Fibroblast of mammary gland (primary cell): ENCODE measurements around the gene SCAI.
"Not testable (repeated sequence)": the region's sequence is repeated elsewhere in the genome, so short reads cannot be mapped to it uniquely, and the experiment has no call there.

ENCODE experiments used
- DNase-seq: peaks from one replicate; pipeline ENCODE4 v3.0.0-alpha.2; 2010; ENCODE audit warnings: low read depth
- H3K4me3 ChIP-seq: 2 replicates; pipeline ENCODE4 v1.5.1; 2011; ENCODE audit warnings: low read depth, mild to moderate bottlenecking, low read length, moderate library complexity; ENCODE audit not compliant: control insufficient read depth
- TF ChIP-seq, protein P1 (sequence below): conservative IDR thresholded peaks from 2 replicates; pipeline ENCODE4 v1.5.1; 2011; ENCODE audit warnings: low read depth, low read length, inconsistent platforms; ENCODE audit not compliant: control insufficient read depth, insufficient read depth

SCAI gene

DNA sequence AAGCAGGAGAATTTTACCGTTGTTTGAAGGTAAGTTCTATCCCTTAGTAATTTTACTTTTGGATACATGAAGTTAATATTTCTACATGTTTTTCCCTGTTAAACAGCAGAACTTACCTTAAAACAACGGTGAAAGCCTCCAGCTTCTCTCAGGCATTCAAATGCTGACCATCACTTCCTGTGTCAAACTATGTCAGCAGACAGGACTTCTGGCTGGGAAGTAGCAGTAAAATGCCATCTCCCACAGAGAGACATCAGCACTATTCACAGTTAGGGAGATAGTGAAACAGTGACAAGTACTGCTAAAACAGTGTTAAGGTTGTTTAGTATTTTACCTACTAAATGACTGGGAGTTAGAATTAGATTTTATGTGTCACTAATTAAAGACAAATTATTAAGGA is 168.2 kb downstream of the SCAI start:
- TF ChIP-seq, protein P1, sequence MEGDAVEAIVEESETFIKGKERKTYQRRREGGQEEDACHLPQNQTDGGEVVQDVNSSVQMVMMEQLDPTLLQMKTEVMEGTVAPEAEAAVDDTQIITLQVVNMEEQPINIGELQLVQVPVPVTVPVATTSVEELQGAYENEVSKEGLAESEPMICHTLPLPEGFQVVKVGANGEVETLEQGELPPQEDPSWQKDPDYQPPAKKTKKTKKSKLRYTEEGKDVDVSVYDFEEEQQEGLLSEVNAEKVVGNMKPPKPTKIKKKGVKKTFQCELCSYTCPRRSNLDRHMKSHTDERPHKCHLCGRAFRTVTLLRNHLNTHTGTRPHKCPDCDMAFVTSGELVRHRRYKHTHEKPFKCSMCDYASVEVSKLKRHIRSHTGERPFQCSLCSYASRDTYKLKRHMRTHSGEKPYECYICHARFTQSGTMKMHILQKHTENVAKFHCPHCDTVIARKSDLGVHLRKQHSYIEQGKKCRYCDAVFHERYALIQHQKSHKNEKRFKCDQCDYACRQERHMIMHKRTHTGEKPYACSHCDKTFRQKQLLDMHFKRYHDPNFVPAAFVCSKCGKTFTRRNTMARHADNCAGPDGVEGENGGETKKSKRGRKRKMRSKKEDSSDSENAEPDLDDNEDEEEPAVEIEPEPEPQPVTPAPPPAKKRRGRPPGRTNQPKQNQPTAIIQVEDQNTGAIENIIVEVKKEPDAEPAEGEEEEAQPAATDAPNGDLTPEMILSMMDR: no peak
- DNase-seq: no peak
- no peak overlapping the region for H3K4me3 ChIP-seq

DNA sequence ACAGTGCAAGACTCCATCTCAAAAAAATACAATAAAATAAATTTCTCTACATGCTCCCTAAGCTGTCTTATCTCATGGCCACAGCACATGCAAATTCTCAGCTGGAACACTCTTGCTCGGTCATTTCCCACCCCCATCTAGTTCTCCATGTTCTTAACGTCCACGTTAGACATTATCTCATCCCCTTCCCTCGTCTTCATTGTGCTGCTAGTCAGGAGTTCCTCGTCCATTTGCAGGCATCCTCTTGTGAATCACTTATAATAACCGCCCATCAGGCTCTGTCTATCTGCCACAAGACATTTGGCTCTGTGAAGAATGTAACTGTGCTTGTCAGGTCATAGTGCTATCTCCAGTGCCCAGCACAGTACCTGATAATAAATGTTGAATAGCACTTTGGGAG is 169.5 kb downstream of the SCAI start:
- no peak overlapping the region for H3K4me3 ChIP-seq
- no peak for DNase-seq
- TF ChIP-seq, protein P1: no peak

DNA sequence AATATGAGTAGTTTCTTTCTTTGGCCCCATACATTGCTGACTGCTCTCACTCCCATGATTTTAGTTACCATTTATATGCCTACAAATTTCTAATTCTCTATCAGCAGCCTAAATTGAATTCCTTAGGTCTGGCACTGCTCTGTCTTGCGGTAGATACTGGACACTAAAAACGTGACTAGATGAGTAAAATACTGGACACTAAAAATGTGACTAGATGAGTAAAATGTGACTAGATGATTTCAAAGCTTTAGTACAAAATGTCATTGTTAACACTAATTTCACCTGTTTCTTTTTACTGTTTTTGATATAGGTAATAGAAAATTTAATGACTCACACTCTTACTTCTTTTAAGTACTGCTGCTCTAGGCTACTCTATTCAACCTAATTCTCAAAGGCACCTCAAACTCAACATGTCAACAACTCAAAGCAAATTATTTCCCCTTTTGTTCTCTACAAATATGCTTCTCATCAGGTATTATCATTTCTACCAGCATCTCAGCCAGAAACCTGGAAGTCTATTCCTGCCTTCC is 171.0 kb downstream of the SCAI start:
- TF ChIP-seq, protein P1: no peak
- no peak for DNase-seq
- H3K4me3 ChIP-seq: no peak overlapping the region

DNA sequence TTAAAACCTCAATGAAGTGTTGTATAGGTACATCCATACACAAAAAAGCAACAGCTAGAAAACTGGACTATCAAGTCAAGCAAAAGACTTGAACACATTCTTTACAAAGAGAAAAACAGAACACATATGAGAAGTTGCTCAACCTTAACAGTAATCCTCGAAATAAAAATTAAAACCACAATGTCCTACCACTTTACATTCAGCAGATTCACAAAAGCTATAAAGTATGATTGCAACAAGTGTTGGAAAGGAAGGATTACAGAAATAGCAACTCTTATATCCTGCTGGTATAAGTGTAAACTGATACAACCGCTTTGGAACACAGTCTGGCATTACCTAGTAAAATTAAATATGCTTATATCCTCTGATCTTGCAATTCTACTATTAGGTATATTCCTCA is 173.9 kb downstream of the SCAI start:
- TF ChIP-seq, protein P1: no peak
- H3K4me3 ChIP-seq: no peak overlapping the region
- DNase-seq: no peak

DNA sequence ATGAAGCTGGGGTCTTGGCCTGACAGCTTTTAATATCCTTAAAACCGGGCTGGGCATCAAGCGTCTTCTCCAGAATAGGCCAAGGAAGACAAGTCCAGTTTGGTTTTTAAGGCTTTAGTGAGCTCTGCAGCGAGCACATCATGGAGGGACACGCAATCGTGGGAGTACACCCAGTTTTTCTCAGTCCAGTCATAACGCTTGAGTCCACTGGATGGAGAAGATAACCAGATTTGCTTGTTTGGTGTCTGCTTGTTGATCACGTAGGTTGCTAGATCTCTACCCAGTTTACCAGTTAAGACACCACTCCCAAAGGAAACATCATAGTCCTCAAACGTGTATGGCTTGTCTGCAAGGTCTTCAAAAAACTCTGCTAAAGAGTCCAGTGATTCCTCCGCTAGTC is 175.1 kb downstream of the SCAI start:
- no peak overlapping the region for H3K4me3 ChIP-seq
- TF ChIP-seq, protein P1: no peak
- DNase-seq: no peak

DNA sequence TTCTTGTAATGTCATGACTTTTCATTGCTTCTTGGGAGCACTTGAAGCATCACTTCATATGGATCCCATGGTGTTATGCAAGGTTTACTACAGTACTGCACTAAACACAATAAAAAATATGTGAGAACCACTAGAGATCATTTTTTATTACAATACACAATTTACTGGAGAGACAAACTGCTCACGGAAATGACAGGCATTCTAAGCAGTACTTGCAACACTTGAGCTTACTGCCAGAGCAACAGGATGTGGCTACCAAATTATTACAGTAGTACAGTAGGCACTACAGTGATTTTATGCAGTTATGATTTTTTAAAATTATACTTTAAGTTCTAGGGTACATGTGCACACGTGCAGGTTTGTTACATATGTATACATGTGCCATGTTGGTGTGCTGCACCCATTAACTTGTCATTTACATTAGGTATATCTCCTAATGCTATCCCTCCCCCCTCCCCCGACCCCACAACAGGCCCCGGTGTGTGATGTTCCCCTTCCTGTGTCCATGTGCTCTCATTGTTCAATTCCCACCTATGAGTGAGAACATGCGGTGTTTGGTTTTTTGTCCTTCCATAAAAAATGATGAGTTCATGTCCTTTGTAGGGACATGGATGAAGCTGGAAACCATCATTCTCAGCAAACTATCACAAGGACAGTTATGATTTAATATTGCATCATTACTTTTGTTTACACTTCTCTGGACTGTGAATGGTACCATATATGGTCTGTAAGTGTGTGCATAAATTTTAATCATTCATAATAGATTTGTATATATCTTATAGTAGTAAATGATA is 177.4 kb downstream of the SCAI start:
- not testable (repeated sequence) for DNase-seq, H3K4me3 ChIP-seq

DNA sequence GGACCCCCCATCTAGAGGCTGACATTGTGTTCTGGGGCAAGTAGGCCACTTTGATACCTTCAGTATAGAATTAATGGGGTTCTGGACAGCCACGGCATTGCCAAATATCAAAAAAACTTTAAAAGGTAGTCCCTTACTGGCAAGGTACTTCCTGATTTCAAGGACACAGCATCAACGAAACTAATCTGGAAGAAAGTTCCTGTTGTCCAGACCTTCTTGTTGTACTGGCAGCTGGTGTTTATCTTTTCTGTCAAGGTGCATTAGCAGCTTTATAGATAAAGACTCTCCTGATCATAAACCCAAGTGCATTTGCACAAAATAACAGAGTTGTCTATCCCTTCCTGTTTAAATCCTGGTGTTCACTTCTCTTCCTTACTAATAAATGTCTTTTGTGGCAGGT is 178.7 kb downstream of the SCAI start:
- no peak overlapping the region for H3K4me3 ChIP-seq
- TF ChIP-seq, protein P1: no peak
- no peak for DNase-seq
